ENCODE data around the gene APOBR.
"Not testable (repeated sequence)": the region's sequence is repeated elsewhere in the genome, so short reads cannot be mapped to it uniquely, and the experiment has no call there.

APOBR gene

GRCh38 chr16:28497861-28498599, 3.6 kb downstream of the APOBR start:
- DNase-seq (ENCODE audit: low spot score), result no peak

GRCh38 chr16:28498666-28499381, 4.4 kb downstream of the APOBR start:
- no peak for DNase-seq (ENCODE audit: low spot score)

- no peak for DNase-seq (ENCODE audit: low spot score)
Measured at GRCh38 chr16:28499854-28500253, 5.4 kb downstream of the APOBR start.

- not testable (repeated sequence) for DNase-seq (ENCODE audit: low spot score)
Measured at GRCh38 chr16:28500476-28501180, 6.2 kb downstream of the APOBR start.

GRCh38 chr16:28501258-28502232, 7.1 kb downstream of the APOBR start:
- no peak for DNase-seq (ENCODE audit: low spot score)

DNA sequence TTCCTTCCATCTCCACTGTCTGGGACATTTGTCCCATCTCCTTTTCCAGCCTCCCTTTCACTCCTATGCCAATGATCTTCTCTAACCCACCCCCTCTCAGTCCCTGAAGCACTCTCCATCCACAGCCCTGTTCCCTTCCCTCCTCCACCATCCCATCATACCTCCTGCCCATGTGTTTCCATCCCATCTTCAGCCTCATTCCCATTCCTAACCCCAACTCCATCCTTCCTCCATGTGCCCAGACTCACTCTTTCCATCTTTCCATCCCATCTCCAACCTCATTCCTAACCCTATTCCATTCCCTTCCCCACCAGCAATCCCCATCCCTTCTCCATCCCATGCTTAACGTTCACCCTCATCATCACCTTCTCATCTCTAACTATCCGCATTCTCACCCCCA, 7.8 kb downstream of the APOBR start:
- DNase-seq (ENCODE audit: low spot score), result no peak

- no peak for DNase-seq (ENCODE audit: low spot score)
Measured at GRCh38 chr16:28503470-28504259, 9.2 kb downstream of the APOBR start.

DNA sequence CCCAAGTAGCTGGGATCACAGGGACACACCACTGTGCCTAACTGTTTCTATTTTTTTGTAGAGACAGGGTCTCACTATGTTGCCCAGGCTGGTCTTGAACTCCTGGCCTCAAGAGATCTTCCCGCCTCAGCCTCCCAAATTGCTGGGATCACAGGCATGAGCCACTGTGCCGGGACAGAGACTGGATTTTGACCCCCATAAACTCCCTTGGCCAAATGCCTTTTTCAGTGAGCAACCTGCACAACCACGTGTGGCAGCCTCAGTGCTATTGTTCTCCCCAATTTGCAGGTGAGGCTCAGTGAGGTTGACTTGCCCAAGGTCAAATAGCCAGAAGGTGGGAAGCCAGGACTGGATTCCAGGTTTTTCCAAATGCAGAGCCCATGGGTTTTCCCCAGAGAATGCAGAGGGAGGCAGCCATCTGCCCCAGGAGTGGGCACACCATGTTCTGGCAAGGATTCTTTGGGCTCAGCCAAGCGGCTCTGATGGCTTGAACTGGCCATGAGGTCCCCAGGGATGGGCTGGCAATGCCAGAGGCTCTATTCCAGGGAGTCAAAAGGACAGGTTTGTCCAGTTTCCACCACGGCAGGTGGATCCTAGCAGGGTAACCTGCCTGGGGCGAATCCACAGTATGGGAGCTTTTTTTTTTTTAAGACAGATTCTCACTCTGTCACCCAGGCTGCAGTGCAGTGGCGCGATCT, 10.4 kb downstream of the APOBR start:
- no peak for DNase-seq (ENCODE audit: low spot score)

GRCh38 chr16:28505489-28506137, 11.2 kb downstream of the APOBR start:
- no peak for DNase-seq (ENCODE audit: low spot score)

DNA sequence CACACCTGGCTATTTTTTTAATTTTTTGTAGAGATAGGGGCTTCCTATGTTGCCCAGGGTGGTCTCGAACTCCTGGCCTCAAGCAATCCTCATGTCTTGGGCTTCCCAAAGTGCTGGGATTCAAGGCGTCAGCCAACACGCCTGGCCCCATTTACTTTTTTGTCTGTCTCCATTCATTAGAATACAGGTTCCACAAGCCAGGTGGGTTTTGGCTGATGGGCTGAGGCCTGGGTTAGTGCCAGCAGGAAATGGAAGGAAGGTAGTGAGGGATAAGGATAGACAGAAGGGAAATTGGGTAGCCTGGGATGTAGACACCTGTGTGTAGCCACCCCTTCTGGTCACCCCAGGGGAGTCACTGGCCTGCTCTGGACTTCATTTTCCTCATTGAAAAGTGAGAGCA, 16.6 kb downstream of the APOBR start:
- no peak for DNase-seq (ENCODE audit: low spot score)

DNA sequence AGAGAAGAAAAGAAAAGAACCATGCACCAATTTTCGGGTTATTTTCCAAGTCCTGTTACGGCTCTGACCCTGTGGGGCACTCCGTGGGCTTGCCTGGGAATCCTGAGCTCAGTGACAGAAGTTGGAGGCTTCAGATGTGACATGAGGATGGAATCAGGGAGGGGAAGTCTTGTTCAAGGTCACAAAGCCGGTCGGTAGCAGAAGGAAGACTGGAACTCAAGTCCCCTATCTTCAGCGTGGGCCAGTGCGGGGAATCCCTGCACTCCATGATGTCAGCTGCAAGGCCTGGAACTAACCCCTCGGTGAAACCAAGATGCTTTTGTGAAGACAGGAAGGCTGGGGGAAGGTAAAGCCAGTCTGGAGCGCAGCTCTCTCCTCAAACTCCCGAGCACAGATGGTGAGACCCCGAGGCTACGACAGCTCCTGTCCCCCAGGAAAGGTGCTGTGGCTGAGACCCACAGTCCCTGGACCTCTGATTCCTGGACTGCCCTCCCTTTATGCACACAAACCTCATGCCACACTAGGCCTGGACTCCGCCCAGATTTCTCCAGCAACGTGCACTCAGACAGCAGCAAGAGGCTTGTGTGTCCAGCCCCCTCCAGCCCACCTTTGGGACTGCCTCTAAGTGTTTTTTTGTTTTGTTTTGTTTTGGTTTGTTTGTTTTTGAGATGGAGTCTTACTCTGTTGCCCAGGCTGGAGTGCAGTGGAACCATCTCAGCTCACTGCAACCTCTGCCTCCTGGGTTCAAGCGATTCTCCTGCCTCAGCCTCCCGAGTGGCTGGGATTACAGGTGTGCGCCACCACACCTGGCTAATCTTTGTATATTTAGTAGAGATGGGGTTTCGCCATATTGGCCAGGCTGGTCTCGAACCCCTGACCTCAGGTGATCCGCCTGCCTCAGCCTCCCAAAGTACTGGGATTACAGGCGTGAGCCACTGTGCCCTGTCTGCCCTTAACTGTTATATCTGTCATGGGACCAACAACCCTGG, 17.7 kb downstream of the APOBR start:
- DNase-seq (ENCODE audit: low spot score), result no peak

DNA sequence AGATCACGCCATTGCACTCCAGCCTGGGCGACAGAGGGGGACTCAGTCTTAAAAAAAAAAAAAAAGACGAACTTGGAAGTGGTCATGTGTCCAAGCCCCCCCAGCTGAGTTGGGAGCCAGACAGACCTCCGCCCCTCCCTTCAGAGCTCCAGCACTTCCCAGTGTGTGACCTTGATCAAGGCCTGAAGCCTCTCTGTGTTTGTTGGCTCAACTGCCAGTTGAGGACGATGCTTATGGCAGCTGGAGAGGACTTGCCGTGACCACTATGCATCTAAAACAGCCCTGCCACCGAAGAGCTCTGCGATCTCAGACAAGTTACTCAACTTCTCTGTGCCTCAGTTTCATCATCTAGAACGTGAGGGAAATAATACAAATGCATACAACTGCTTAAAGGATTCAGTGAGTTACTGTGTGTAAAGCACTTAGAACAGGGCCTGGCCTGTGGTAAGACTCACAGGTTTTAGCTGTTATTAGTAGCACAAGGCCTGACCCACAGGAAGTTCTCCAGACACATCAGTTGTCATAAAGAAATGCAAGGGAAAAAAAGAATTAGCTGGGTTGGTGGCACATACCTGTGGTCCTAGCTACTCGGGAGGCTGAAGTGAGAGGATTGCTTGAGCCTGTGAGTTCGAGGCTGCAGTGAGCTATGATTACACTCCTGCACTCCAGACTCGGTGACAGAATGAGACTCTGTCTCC, 19.2 kb downstream of the APOBR start:
- DNase-seq (ENCODE audit: low spot score), result no peak

DNA sequence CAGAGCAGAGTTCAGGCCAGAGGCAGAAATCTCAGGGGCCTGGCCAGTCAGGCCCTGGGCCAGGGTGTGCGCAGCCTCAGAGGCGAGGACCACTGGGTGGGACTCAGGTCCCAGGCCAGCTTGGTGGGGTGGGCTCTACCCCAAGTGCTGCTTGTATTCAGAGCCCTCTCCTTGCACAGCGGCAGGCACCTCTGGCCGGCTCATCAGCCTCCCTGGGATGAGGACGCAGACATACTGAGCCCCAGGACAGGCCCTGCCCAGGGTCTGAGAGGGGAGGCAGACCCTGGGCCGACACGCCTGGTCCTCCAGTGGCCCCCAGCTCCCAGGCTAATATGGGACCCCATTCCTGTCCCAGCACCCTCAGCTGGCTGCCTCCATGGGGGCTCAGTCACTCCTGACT, 19.8 kb downstream of the APOBR start:
- no peak for DNase-seq (ENCODE audit: low spot score)

- no peak for DNase-seq (ENCODE audit: low spot score)
Measured at GRCh38 chr16:28520672-28521071, 26.2 kb downstream of the APOBR start.

- no peak for DNase-seq (ENCODE audit: low spot score)
Measured at GRCh38 chr16:28521436-28521835, 27.0 kb downstream of the APOBR start.

GRCh38 chr16:28522792-28523191, 28.3 kb downstream of the APOBR start:
- DNase-seq (ENCODE audit: low spot score), result no peak

- DNase-seq (ENCODE audit: low spot score), result no peak
Measured at GRCh38 chr16:28524681-28525171, 30.3 kb downstream of the APOBR start.
